GM04503 (cell line): ENCODE data around the gene HOXC10.

Experiments
- DNase-seq: peaks from one replicate; pipeline ENCODE4 v3.0.0-alpha.2; 2012; ENCODE audit warnings: low read depth

Gene HOXC10

GRCh38 chr12:53992377-53992889, 7.5 kb downstream of the HOXC10 start:
- DNase-seq: no peak

- DNase-seq: no peak
These were observed 8.4 kb downstream of the HOXC10 start for GRCh38 chr12:53993162-53994008.

DNA sequence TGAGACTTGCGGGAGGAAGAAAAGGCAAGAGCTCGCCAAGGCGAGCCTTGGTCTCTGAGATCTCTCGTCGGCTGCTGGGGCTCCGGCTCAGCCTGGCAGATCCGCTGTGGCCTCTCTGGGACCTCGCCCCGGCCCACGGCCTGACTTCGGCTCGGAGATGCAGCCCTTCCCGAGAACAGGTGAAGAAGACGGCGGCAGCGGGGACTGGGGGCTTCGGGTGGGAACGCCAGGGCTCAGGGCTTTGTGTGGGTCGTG, 9.0 kb downstream of the HOXC10 start:
- DNase-seq: no peak

GRCh38 chr12:53994264-53995001, 9.5 kb downstream of the HOXC10 start:
- DNase-seq: no peak

DNA sequence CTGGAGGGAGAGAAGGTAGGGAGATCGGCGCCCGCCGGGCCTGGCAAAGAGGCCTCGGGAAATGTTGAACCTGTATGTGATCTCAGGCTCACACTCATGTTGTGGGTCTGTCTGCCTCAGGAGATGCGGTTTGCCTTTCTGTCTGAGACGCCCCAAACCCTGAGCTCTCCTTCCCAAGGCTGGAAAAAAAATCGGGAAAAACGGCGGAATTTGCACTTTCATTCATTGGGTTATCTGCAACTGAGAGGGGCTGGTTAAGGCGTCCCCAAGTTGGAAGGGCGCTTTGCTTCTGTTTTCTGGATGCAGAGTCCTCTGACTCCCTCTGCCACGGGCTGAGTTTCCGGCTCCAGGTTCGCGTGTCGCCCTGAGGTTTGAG, 10.0 kb downstream of the HOXC10 start:
- DNase-seq: no peak

- no peak for DNase-seq
These were observed 10.7 kb downstream of the HOXC10 start for GRCh38 chr12:53995378-53996239.

DNA sequence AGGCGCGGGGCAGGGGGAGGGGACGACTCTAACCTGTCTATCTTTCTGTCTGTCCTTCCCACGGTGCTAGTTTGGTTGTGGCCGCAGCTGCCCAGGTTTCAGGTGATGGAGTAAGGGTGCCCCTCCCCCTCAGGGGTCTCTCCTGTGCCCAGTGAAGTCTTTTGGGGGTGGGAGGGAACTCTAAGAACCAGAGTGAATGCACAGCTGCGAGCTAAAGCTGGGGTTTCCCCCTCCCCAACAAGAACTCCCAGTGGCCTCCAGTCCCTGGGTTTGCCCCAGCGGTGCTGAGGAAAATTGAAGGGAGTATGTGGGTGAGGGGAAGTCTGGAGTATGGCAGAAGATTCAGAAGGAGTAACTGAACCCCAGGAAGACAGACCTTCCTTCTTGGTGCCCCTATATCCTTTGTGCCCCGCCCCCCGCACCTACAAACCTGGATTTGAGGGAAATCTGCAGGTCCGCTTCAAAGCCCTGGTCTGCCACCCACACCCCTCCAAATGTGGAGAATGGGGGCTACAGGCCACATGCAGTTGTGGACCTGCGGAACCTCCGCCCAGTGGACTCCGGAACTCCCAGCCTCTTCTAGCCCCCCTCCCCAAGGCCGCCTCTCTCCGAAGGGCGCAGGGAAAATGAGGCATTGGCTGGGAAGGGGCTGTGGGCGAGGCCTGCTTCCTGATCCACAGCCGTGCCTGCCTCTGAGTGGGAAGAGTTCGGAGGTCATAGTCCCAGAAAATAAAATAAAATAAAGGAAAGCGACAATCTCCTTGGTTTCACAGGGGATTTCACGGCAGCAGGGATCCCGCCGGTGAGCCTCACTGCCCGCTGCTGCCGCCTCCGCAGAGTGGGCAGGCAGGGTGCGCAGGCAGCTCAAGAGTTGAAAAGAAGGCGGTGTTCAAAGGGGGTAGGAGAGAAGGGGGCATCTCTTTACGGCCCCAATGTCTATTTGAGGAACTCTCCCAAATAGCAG, 11.6 kb downstream of the HOXC10 start:
- no peak for DNase-seq

GRCh38 chr12:53997204-53998109, 12.5 kb downstream of the HOXC10 start:
- no peak for DNase-seq

- DNase-seq: no peak
These were observed 13.4 kb downstream of the HOXC10 start for GRCh38 chr12:53998110-53998899.

GRCh38 chr12:53998900-53999236, 13.9 kb downstream of the HOXC10 start:
- DNase-seq: no peak

GRCh38 chr12:53999559-54000115, 14.7 kb downstream of the HOXC10 start:
- no peak for DNase-seq

DNA sequence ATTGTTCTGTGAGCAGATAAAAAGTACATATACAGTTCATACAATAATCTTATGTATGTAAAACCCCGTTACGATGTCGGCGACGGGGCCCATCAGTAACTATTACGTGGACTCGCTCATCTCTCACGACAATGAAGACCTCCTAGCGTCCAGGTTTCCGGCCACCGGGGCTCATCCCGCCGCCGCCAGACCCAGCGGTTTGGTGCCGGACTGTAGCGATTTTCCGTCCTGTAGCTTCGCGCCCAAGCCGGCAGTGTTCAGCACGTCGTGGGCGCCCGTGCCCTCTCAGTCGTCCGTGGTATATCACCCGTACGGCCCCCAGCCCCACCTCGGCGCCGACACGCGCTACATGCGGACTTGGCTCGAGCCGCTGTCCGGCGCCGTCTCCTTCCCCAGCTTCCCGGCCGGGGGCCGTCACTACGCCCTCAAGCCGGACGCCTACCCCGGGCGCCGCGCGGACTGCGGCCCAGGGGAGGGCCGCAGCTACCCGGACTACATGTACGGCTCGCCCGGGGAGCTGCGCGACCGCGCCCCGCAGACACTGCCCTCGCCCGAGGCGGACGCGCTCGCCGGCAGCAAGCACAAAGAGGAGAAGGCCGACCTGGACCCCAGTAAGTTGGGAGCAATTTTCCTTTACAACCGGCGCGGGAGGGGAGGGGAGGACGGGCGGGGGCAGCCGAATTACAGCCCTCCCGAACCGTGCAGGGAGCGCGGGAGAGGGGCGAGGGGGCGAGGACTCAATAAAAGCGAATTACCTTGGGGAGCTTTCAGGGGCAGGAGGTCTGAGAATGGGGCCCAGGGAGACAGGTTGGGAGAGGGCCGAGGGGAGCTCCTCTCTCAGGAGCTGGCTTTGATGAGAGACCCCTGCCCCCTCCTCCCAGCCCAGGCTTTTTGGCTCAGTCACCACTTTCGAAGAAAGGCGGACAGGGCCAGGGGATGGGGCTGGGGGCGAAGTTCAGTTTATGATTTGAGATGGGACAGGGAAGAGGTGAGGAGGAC, 15.5 kb downstream of the HOXC10 start, which contains the start of gene HOXC9:
Gene HOXC9, plus strand, starts transcription at position 46 of the 999 bp plus-strand sequence. Its CDS starts 28 bp downstream, at position 74.
- DNase-seq: no peak

DNA sequence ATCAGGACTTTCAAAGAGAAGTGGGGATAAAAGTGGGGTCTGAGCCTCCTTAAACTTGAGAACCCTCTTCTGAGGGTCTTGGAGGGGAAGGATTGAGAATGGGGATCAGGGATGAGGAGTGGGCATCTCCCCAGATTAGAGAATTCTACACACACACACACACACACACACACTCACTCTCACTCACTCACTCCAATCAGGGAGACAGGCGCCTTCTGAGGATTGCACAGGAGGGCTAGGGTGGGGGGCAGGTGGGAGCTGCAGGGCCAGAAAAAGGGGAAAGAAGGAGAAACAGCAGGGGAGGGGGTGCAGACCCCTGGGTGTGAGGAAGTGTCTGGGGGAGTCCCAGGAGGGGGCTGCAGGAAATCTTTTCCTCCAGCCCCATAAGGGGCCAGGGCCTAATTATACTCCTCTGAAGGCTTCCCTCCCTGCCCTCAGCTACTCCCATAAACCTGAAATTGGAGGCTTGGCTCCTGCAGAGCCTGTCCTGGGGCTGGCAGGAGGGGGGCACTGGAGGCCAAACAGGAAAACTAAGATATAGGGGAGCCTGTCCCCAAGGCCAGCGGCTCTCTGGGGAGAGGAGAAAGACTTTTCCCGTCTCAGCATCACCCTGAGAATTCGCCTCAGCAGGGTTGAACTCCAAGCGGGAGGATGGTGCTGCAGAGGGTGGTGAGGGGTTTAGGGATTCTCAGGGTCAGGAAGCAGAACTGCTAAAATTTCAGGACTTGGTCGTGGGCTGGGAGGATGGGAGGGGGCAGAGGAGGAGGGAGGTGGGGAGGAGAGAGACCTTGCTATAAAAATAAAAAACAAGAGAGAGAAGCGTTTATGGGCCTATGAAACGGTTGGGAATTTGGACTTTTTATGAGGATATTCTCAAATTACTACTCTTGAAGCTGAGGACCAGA, 16.6 kb downstream of the HOXC10 start:
- DNase-seq: no peak

DNA sequence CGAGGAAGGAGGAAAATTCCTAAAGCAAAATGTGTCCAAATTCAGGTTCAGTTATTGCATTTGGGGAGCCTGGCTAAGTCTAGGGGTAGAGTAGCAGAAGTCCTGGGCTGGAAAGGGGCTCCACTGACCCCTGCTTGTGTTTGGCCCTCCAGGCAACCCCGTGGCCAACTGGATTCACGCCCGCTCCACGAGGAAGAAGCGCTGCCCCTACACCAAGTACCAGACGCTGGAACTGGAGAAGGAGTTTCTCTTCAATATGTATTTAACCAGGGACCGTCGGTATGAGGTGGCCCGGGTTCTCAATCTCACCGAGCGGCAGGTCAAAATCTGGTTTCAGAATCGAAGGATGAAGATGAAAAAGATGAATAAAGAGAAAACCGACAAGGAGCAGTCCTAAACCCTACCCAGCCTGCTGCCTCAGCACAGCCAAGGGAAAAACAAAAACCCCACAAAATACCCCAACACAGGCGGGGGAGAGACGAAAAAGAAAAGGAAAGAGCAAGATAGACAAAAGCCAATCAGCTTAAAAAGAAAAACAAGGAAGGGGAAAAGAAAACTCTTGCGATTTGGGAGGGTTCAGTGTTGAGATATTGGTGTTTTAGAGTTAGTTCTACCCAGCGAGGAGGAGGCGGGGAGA, 17.4 kb downstream of the HOXC10 start:
- DNase-seq: no peak

DNA sequence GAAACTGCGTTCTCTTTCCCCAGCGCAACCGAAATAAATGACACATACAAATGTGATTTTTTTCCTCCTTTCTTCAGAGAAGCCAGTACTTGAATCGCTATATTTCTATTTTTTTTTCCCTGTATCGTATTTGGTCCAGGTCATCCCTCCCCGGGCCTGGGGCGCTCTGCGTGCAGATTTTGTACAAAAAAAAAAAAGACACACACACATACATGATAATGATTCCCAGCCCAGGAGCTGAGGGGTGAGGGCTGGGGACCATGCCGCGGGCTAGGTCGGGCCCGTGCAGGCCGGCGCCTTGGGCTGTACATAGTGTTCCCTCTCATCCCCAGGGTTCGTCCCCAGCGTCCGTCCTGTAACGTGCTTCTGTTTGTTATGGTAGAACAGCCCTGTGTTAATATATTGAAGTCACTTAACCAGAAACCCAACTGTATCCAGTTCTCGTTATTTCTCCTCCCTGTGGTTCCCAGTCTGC, 18.0 kb downstream of the HOXC10 start:
- DNase-seq: no peak

GRCh38 chr12:54003625-54004024, 18.7 kb downstream of the HOXC10 start:
- DNase-seq: no peak
